ENCODE results near the gene TSEN34.
"Not testable (repeated sequence)": the region's sequence is repeated elsewhere in the genome, so short reads cannot be mapped to it uniquely, and the experiment has no call there.

GRCh38 chr19:54171736-54172431 lies 19.2 kb upstream of the TSEN34 start:
- not testable (repeated sequence) for TF ChIP-seq POLR2AphosphoS5 (IDR thresholded peaks at IDR 0.05); POLR2A (IDR thresholded peaks at IDR 0.05; ENCODE audit: low read depth); EP300 (IDR thresholded peaks at IDR 0.05)
- TF ChIP-seq, protein P1, sequence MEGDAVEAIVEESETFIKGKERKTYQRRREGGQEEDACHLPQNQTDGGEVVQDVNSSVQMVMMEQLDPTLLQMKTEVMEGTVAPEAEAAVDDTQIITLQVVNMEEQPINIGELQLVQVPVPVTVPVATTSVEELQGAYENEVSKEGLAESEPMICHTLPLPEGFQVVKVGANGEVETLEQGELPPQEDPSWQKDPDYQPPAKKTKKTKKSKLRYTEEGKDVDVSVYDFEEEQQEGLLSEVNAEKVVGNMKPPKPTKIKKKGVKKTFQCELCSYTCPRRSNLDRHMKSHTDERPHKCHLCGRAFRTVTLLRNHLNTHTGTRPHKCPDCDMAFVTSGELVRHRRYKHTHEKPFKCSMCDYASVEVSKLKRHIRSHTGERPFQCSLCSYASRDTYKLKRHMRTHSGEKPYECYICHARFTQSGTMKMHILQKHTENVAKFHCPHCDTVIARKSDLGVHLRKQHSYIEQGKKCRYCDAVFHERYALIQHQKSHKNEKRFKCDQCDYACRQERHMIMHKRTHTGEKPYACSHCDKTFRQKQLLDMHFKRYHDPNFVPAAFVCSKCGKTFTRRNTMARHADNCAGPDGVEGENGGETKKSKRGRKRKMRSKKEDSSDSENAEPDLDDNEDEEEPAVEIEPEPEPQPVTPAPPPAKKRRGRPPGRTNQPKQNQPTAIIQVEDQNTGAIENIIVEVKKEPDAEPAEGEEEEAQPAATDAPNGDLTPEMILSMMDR (IDR thresholded peaks at IDR 0.05): not testable (repeated sequence)
